ENCODE data around the gene CACHD1.

Gene CACHD1

GRCh38 chr1:64482128-64482527 lies 12.2 kb downstream of the CACHD1 start:
- ATAC-seq = no peak
- no peaks in the 10 kb centered on the region for H3K36me3 Mint-ChIP-seq
- no peak overlapping the region for H3K4me3 Mint-ChIP-seq
- no peak overlapping the region for H3K27ac Mint-ChIP-seq
- no peaks in the 10 kb centered on the region for H3K4me1 Mint-ChIP-seq
- H3K9me3 Mint-ChIP-seq = no peaks in the 10 kb centered on the region
- peaks cover 23% of the 10 kb centered on the region for H3K27me3 Mint-ChIP-seq

- Mint-ChIP-seq H3K27ac (no peak overlapping the region), H3K27me3 (peaks cover 22% of the 10 kb centered on the region), H3K4me1 (no peaks in the 10 kb centered on the region), H3K4me3 (no peak overlapping the region), H3K9me3 (no peaks in the 10 kb centered on the region), H3K36me3 (no peaks in the 10 kb centered on the region)
- no peak for ATAC-seq
Measured at GRCh38 chr1:64482720-64483119, 12.8 kb downstream of the CACHD1 start.

- H3K4me3 Mint-ChIP-seq = no peak overlapping the region
- ATAC-seq = no peak
Measured at GRCh38 chr1:64483731-64484414, 13.9 kb downstream of the CACHD1 start.

GRCh38 chr1:64484651-64485050 lies 14.7 kb downstream of the CACHD1 start:
- Mint-ChIP-seq H3K27me3 (peaks cover 22% of the 10 kb centered on the region), H3K9me3 (no peaks in the 10 kb centered on the region), H3K4me1 (no peaks in the 10 kb centered on the region), H3K27ac (no peak overlapping the region), H3K36me3 (no peaks in the 10 kb centered on the region), H3K4me3 (no peak overlapping the region)
- ATAC-seq = no peak

More at GRCh38 chr1:64483731-64484414, 13.9 kb downstream of the CACHD1 start:
- Mint-ChIP-seq H3K36me3 (no peaks in the 10 kb centered on the region), H3K4me1 (no peaks in the 10 kb centered on the region), H3K27ac (no peak overlapping the region), H3K27me3 (peaks cover 22% of the 10 kb centered on the region), H3K9me3 (no peaks in the 10 kb centered on the region)

- H3K27ac Mint-ChIP-seq = no peak overlapping the region
- H3K27me3 Mint-ChIP-seq = peaks cover 23% of the 10 kb centered on the region
- no peaks in the 10 kb centered on the region for H3K36me3 Mint-ChIP-seq
- no peak overlapping the region for H3K4me3 Mint-ChIP-seq
- no peaks in the 10 kb centered on the region for H3K4me1 Mint-ChIP-seq
- no peaks in the 10 kb centered on the region for H3K9me3 Mint-ChIP-seq
- ATAC-seq = no peak
Measured at GRCh38 chr1:64486193-64486592, 16.3 kb downstream of the CACHD1 start.

- Mint-ChIP-seq H3K27ac (no peak overlapping the region), H3K36me3 (no peaks in the 10 kb centered on the region), H3K4me3 (no peak overlapping the region), H3K4me1 (no peaks in the 10 kb centered on the region), H3K9me3 (no peaks in the 10 kb centered on the region), H3K27me3 (peaks cover 29% of the 10 kb centered on the region)
- no peak for ATAC-seq
Measured at GRCh38 chr1:64487061-64487460, 17.1 kb downstream of the CACHD1 start.

- H3K4me3 Mint-ChIP-seq = no peak overlapping the region
- peaks cover 26% of the 10 kb centered on the region for H3K27me3 Mint-ChIP-seq
- no peaks in the 10 kb centered on the region for H3K36me3 Mint-ChIP-seq
- no peak for ATAC-seq
- H3K9me3 Mint-ChIP-seq = no peaks in the 10 kb centered on the region
- H3K27ac Mint-ChIP-seq = no peak overlapping the region
- H3K4me1 Mint-ChIP-seq = no peaks in the 10 kb centered on the region
Measured at GRCh38 chr1:64488862-64489261, 18.9 kb downstream of the CACHD1 start.

GRCh38 chr1:64489707-64490106 lies 19.8 kb downstream of the CACHD1 start:
- Mint-ChIP-seq H3K9me3 (no peaks in the 10 kb centered on the region), H3K4me1 (no peaks in the 10 kb centered on the region), H3K27me3 (peaks cover 22% of the 10 kb centered on the region), H3K36me3 (no peaks in the 10 kb centered on the region), H3K27ac (no peak overlapping the region), H3K4me3 (no peak overlapping the region)
- ATAC-seq = no peak

- no peaks in the 10 kb centered on the region for H3K36me3 Mint-ChIP-seq
- no peak for ATAC-seq
- H3K4me1 Mint-ChIP-seq = no peaks in the 10 kb centered on the region
- no peak overlapping the region for H3K4me3 Mint-ChIP-seq
- no peaks in the 10 kb centered on the region for H3K9me3 Mint-ChIP-seq
- H3K27me3 Mint-ChIP-seq = peaks cover 24% of the 10 kb centered on the region
- H3K27ac Mint-ChIP-seq = no peak overlapping the region
Measured at GRCh38 chr1:64490213-64490818, 20.4 kb downstream of the CACHD1 start.

- Mint-ChIP-seq H3K36me3 (no peaks in the 10 kb centered on the region), H3K4me3 (no peak overlapping the region), H3K27ac (no peak overlapping the region), H3K4me1 (no peaks in the 10 kb centered on the region), H3K27me3 (peaks cover 30% of the 10 kb centered on the region), H3K9me3 (no peaks in the 10 kb centered on the region)
- ATAC-seq = no peak
Measured at GRCh38 chr1:64492424-64492823, 22.5 kb downstream of the CACHD1 start.

GRCh38 chr1:64493831-64494230 lies 23.9 kb downstream of the CACHD1 start:
- ATAC-seq = no peak
- no peaks in the 10 kb centered on the region for H3K4me1 Mint-ChIP-seq
- H3K36me3 Mint-ChIP-seq = no peaks in the 10 kb centered on the region
- H3K27ac Mint-ChIP-seq = no peak overlapping the region
- H3K4me3 Mint-ChIP-seq = no peak overlapping the region
- H3K9me3 Mint-ChIP-seq = no peaks in the 10 kb centered on the region
- peaks cover 34% of the 10 kb centered on the region for H3K27me3 Mint-ChIP-seq

- H3K27me3 Mint-ChIP-seq = peaks cover 34% of the 10 kb centered on the region
- no peak overlapping the region for H3K27ac Mint-ChIP-seq
- H3K4me1 Mint-ChIP-seq = no peaks in the 10 kb centered on the region
- H3K4me3 Mint-ChIP-seq = no peak overlapping the region
- H3K9me3 Mint-ChIP-seq = no peaks in the 10 kb centered on the region
- ATAC-seq = no peak
- H3K36me3 Mint-ChIP-seq = no peaks in the 10 kb centered on the region
Measured at GRCh38 chr1:64494659-64495058, 24.7 kb downstream of the CACHD1 start.

GRCh38 chr1:64495878-64496277 lies 25.9 kb downstream of the CACHD1 start:
- no peak overlapping the region for H3K27ac Mint-ChIP-seq
- H3K9me3 Mint-ChIP-seq = no peaks in the 10 kb centered on the region
- ATAC-seq = no peak
- H3K4me3 Mint-ChIP-seq = no peak overlapping the region
- peaks cover 34% of the 10 kb centered on the region for H3K27me3 Mint-ChIP-seq
- H3K36me3 Mint-ChIP-seq = no peaks in the 10 kb centered on the region
- no peaks in the 10 kb centered on the region for H3K4me1 Mint-ChIP-seq

- Mint-ChIP-seq H3K27me3 (peaks cover 31% of the 10 kb centered on the region), H3K9me3 (no peaks in the 10 kb centered on the region), H3K27ac (no peak overlapping the region), H3K36me3 (no peaks in the 10 kb centered on the region), H3K4me1 (no peaks in the 10 kb centered on the region), H3K4me3 (no peak overlapping the region)
- no peak for ATAC-seq
Measured at GRCh38 chr1:64496606-64497005, 26.7 kb downstream of the CACHD1 start.

GRCh38 chr1:64497088-64497883 lies 27.4 kb downstream of the CACHD1 start:
- Mint-ChIP-seq H3K27ac (no peak overlapping the region), H3K9me3 (no peaks in the 10 kb centered on the region), H3K36me3 (no peaks in the 10 kb centered on the region), H3K4me1 (no peaks in the 10 kb centered on the region), H3K4me3 (no peak overlapping the region), H3K27me3 (peaks cover 37% of the 10 kb centered on the region)
- ATAC-seq = no peak

GRCh38 chr1:64498325-64498724 lies 28.4 kb downstream of the CACHD1 start:
- H3K4me1 Mint-ChIP-seq = no peaks in the 10 kb centered on the region
- ATAC-seq = no peak
- no peak overlapping the region for H3K4me3 Mint-ChIP-seq
- no peaks in the 10 kb centered on the region for H3K36me3 Mint-ChIP-seq
- no peak overlapping the region for H3K27ac Mint-ChIP-seq
- H3K27me3 Mint-ChIP-seq = peaks cover 46% of the 10 kb centered on the region
- H3K9me3 Mint-ChIP-seq = no peaks in the 10 kb centered on the region

Data from stimulated activated memory B cell treated with anti-CD40 and anti-IgM and Interleukin-4, amounts not matched to agents 10 μg/mL and 1 μg/mL and 100 μg/mL, for 72 hours (primary cell).